Progenitor cell of endocrine pancreas (in vitro differentiated cells): ENCODE results near the gene SRD5A2. TPM values are rescaled to one million over a fixed set of nuclear protein-coding genes. Genes with fewer than 3 reads are reported as not detected.

Experiments used
- DNase-seq: peaks from one replicate; pipeline ENCODE4 v3.0.0; 2021; ENCODE audit warnings: low spot score; ENCODE audit not compliant: unreplicated experiment
- H3K27ac Mint-ChIP-seq: 2 replicates; pipeline ENCODE4 v1.8.0; 2021; ENCODE audit warnings: mild to moderate bottlenecking, moderate library complexity, mixed read lengths
- H3K27me3 Mint-ChIP-seq: 2 replicates; pipeline ENCODE4 v1.8.0; 2021; ENCODE audit warnings: mixed read lengths
- H3K36me3 Mint-ChIP-seq: 2 replicates; pipeline ENCODE4 v1.8.0; 2022; ENCODE audit warnings: mixed read lengths; ENCODE audit not compliant: insufficient read depth
- H3K4me1 Mint-ChIP-seq: 2 replicates; pipeline ENCODE4 v1.8.0; 2021; ENCODE audit warnings: low read depth, mixed read lengths
- H3K4me3 Mint-ChIP-seq: 2 replicates; pipeline ENCODE4 v1.8.0; 2021; ENCODE audit warnings: low read depth, mild to moderate bottlenecking, moderate library complexity, mixed read lengths
- H3K9me3 Mint-ChIP-seq: 2 replicates; pipeline ENCODE4 v1.8.0; 2021; ENCODE audit warnings: low read depth, mixed read lengths
- total RNA-seq: library from RNA; stranded (reverse); gene quantifications from 2 replicates; pipeline ENCODE4 v1.2.1, GENCODE V29; 2021
- TF ChIP-seq, protein P1 (sequence below): fragments of 200-600 bp; sonication (generic); IDR thresholded peaks from one replicate; pipeline ENCODE4 v1.5.0; 2021; ENCODE audit warnings: antibody characterized with exemption, mild to moderate bottlenecking; ENCODE audit not compliant: unreplicated experiment

The SRD5A2 gene
- total RNA-seq, 1 donor from 2014 or later, result 0.07 TPM

DNA sequence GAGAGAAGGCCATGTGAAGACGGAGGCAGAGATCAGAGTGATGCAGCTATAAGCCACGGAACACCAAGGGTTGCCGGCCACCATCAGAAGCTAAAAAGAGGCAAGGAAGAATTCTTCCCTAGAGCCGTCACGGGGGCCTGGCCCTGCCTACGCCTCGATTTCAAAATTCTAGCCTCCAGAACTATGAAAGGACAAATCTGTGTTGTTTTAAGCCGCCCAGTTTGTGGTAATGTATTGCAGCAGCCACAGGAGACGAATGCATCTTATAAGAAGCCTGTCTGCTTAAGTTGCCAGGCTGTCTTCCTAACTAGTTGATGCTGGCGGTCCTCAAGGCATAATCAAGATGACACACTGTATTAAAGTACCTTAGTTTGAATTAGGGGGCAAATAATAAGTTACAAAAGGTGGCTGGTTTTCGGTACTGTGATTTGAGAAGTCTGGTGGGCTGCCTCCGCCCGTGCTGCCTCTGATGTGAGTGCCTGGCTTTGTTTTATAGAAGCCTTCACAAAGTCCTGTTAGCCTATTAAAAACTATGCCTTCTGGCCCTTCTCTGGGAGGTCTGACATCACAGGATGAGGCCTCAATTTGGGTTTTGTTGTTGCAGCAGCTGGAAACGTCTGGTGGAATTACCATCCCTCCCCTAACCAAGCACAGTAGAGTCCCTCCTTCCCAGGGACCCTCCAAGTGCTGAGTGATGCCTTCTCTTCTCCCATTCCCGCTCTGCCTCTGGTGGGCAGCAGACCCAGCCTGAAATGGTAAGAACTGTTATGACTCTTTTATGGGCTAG is 53.6 kb downstream of the SRD5A2 start:
- Mint-ChIP-seq H3K4me1 (peaks cover 5% of the 10 kb centered on the region), H3K36me3 (no peaks in the 10 kb centered on the region), H3K27ac (no peak overlapping the region), H3K9me3 (no peaks in the 10 kb centered on the region), H3K27me3 (peaks cover 6% of the 10 kb centered on the region), H3K4me3 (no peak overlapping the region)
- DNase-seq, result no peak
- TF ChIP-seq, protein P1, sequence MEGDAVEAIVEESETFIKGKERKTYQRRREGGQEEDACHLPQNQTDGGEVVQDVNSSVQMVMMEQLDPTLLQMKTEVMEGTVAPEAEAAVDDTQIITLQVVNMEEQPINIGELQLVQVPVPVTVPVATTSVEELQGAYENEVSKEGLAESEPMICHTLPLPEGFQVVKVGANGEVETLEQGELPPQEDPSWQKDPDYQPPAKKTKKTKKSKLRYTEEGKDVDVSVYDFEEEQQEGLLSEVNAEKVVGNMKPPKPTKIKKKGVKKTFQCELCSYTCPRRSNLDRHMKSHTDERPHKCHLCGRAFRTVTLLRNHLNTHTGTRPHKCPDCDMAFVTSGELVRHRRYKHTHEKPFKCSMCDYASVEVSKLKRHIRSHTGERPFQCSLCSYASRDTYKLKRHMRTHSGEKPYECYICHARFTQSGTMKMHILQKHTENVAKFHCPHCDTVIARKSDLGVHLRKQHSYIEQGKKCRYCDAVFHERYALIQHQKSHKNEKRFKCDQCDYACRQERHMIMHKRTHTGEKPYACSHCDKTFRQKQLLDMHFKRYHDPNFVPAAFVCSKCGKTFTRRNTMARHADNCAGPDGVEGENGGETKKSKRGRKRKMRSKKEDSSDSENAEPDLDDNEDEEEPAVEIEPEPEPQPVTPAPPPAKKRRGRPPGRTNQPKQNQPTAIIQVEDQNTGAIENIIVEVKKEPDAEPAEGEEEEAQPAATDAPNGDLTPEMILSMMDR, result no peak

DNA sequence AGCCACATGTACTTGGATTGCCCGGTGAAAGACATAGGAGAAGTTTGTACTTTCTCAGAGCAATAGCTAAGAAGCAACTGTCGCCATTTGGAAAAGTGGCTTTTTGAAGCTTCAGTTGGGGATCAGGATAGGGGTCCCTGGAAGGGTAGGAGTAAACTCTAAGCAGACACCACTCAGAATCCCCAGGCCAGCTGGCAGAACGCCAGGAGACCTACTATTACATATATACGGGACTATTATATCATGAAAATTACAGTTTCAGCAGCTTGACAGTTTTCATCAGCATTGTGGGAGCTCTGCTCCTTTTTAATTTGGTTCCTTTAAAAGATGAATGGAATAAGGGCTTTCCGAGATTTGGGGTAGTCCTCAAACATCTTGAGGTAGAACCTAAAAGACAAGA is 54.9 kb downstream of the SRD5A2 start:
- H3K4me3 Mint-ChIP-seq, result no peak overlapping the region

DNA sequence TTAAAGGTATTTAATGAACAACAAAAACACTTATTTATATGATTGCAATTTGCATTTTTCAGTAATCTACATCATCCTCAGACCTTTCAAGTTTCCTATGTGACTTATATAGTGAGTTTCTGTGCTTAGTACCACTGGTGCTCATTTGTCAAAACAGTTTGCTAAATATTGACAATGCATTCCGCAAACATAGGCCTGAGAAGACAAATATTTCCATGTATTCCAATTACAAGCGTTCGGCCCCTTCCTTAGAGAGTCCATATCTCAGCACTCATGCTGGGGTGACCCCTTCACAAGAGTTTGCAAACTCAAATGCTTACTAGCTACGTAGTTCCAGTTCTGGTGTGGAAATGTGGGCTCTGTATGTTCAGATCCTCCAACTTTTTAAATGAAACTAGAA is 56.1 kb downstream of the SRD5A2 start:
- Mint-ChIP-seq H3K4me1 (peaks cover 5% of the 10 kb centered on the region), H3K36me3 (no peaks in the 10 kb centered on the region), H3K9me3 (no peaks in the 10 kb centered on the region), H3K4me3 (no peak overlapping the region), H3K27me3 (peaks cover 6% of the 10 kb centered on the region), H3K27ac (no peak overlapping the region)
- no peak for DNase-seq
- TF ChIP-seq, protein P1, result no peak

More for the DNA sequence above, 54.9 kb downstream of the SRD5A2 start:
- DNase-seq, result no peak
- TF ChIP-seq, protein P1, result no peak
- no peaks in the 10 kb centered on the region for H3K9me3 Mint-ChIP-seq
- no peak overlapping the region for H3K27ac Mint-ChIP-seq
- peaks cover 5% of the 10 kb centered on the region for H3K4me1 Mint-ChIP-seq
- H3K36me3 Mint-ChIP-seq, result no peaks in the 10 kb centered on the region
- peaks cover 6% of the 10 kb centered on the region for H3K27me3 Mint-ChIP-seq

DNA sequence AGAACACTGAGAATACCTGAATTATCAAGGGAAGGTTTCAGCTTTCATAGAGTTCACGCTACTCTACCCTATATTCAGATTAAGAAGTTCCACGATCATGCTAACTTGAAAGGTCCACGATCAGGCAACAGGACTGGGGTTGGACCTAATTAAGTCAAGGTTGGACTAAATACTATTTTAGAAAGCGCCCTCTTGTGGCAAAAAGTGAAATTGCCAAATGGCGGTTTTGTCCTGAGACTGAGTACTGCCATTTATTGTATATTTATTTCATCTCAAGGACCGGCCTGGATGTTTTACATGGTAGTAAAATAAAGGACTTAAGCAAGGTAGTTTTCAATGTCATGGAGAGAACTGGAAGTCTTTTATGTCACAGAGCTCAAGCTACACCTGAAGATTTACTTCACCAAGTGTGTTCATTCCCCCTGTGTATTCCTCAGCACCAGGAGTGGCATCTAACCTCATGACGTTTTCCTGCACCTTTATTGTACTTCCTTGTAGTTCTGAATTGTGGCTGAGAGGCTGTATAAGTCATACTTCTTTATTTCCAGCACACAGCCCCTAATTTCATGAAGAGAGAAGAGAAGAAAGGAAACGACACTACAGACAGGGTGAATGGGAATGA is 56.8 kb downstream of the SRD5A2 start:
- Mint-ChIP-seq H3K4me3 (no peak overlapping the region), H3K27me3 (peaks cover 6% of the 10 kb centered on the region), H3K27ac (no peak overlapping the region)

DNA sequence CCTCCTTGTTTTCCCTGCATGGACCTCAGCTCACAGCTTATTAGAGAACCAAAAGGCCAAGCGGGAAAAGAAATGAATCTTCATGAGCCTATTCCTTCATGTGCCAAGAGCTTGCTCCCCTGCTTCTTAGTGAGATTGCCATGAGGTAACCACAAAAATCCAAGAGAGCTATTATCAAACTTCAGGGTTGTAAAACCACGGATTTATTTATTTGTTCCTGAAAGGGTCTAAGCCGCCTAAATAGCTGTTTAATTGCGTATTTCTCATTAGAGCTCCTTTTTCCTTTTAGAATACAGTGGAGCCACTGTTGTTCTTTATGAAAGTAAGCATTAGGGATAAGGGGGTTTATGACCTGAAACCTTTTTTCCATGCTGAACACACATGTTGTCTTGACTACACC is 58.0 kb downstream of the SRD5A2 start:
- Mint-ChIP-seq H3K27me3 (peaks cover 6% of the 10 kb centered on the region), H3K36me3 (no peaks in the 10 kb centered on the region), H3K4me3 (no peak overlapping the region), H3K4me1 (peaks cover 4% of the 10 kb centered on the region), H3K27ac (no peak overlapping the region), H3K9me3 (no peaks in the 10 kb centered on the region)
- TF ChIP-seq, protein P1, result no peak
- no peak for DNase-seq

More for the DNA sequence above, 56.8 kb downstream of the SRD5A2 start:
- TF ChIP-seq, protein P1, result peak; percentile 84
- Mint-ChIP-seq H3K36me3 (no peaks in the 10 kb centered on the region), H3K9me3 (no peaks in the 10 kb centered on the region), H3K4me1 (peaks cover 4% of the 10 kb centered on the region)
- DNase-seq, result peak; percentile 47
